ENCODE data around the gene HYCC1.
"Not testable (repeated sequence)": the region's sequence is repeated elsewhere in the genome, so short reads cannot be mapped to it uniquely, and the experiment has no call there.

DNA sequence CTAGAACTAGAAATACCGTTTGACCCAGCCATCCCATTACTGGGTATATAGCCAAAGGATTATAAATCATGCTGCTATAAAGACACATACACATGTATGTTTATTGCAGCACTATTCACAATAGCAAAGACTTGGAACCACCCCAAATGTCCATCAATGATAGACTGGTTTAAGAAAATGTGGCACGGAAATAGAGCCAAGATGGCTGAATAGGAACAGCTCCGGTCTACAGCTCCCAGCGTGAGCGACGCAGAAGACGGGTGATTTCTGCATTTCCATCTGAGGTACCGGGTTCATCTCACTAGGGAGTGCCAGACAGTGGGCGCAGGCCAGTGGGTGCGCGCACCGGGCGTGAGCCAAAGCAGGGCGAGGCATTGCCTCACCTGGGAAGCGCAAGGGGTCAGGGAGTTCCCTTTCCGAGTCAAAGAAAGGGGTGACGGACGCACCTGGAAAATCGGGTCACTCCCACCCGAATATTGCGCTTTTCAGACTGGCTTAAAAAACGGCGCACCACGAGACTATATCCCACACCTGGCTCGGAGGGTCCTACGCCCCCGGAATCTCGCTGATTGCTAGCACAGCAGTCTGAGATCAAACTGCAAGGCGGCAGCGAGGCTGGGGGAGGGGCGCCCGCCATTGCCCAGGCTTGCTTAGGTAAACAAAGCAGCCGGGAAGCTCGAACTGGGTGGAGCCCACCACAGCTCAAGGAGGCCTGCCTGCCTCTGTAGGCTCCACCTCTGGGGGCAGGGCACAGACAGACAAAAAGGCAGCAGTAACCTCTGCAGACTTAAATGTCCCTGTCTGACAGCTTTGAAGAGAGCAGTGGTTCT is 21.8 kb upstream of the HYCC1 start:
- TF ChIP-seq, protein P1, sequence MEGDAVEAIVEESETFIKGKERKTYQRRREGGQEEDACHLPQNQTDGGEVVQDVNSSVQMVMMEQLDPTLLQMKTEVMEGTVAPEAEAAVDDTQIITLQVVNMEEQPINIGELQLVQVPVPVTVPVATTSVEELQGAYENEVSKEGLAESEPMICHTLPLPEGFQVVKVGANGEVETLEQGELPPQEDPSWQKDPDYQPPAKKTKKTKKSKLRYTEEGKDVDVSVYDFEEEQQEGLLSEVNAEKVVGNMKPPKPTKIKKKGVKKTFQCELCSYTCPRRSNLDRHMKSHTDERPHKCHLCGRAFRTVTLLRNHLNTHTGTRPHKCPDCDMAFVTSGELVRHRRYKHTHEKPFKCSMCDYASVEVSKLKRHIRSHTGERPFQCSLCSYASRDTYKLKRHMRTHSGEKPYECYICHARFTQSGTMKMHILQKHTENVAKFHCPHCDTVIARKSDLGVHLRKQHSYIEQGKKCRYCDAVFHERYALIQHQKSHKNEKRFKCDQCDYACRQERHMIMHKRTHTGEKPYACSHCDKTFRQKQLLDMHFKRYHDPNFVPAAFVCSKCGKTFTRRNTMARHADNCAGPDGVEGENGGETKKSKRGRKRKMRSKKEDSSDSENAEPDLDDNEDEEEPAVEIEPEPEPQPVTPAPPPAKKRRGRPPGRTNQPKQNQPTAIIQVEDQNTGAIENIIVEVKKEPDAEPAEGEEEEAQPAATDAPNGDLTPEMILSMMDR (IDR thresholded peaks at IDR 0.05), result not testable (repeated sequence)
- not testable (repeated sequence) for TF ChIP-seq POLR2A (IDR thresholded peaks at IDR 0.05)
